NCI-H146 (cell line): ENCODE results near the gene RARG.

Source experiments
- DNase-seq: peaks from one replicate; lab custom pipeline; 2025; lab: John Stamatoyannopoulos, UW

The RARG gene

GRCh38 chr12:53231921-53232645 lies at the start of gene RARG:
Gene RARG (minus strand): TSS chr12:53232209. CDS start chr12:53227545, 4,664 bp downstream.
- DNase-seq: peak; percentile 43

DNA sequence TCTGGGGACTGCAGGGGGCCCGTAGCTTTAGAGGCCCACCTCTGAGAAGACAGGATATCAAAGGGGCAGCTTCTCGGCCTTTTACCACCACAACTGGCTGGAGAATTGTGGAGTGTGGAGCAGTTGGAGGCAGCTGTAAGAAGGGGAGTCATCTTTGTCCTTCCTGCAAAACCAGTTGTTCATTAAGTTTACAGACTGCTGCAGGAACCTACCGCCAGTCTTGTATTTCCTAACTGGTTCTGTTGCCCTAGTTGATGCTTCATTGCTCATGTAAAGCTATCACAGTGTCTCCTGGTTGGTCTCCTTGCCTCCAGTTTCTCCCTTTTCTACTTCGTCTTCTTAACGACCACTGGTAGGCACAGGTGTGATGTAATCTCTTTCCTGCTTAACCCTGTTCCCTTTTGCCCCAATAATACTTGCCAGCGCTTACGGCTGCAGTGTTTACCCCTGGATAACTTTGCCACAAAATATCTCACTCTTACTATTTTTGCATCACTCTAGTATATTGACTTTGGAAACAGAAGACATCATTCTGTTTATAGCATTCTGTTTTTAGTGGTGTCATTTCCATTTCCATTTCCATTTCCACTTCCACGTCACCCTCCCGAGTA lies 48.0 kb upstream of the RARG start:
- DNase-seq: no peak

DNA sequence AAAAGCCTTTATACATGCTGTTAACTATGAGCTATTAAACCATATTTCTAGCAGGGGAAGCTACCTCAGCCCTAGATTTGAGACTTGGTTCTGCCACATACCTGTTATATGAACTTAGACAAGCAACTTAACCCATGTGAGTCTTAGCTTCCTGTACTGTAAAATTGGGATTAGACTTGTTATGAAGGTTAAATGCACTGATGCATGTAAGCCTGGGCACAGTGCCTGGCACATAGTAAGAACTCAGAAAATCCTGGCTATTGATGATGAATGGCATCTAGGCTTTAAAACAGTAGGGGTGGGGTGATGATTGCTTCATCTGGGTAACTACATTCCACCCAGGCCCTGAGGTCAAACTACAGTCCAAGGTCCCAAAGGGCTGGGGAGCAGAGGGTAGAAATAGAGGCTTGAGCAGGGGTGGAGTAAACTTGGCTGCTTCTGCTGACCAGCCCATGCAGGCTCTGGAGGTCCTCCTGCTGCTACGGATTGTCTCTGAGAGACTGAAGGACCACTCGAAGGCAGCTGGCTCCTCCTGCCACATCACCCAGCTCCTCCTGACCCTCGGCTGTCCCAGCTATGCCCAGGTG lies 47.4 kb upstream of the RARG start:
- DNase-seq: no peak

DNA sequence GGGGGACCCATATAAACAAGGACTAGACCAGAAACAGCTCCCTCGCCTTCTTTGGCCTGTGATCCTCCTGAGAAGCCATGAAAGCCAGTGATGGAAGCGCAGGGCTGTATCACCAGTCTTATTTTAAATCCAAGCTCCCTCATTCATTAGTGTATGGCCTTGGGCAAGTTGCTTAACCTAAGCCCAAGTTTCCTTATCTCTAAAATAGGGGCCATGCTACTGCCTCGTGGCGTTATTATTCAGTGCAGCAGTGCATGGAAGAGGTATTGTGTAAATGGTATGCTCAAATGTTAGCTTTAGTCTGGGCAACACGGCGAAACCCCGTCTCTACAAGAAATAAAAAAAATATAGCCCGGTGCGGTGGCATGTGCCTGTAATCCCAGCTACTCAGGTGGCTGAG lies 46.0 kb upstream of the RARG start:
- DNase-seq: peak; percentile 6

- no peak for DNase-seq
Observed at GRCh38 chr12:53276511-53276910, 44.5 kb upstream of the RARG start.

GRCh38 chr12:53274445-53274844 lies 42.4 kb upstream of the RARG start:
- no peak for DNase-seq

DNA sequence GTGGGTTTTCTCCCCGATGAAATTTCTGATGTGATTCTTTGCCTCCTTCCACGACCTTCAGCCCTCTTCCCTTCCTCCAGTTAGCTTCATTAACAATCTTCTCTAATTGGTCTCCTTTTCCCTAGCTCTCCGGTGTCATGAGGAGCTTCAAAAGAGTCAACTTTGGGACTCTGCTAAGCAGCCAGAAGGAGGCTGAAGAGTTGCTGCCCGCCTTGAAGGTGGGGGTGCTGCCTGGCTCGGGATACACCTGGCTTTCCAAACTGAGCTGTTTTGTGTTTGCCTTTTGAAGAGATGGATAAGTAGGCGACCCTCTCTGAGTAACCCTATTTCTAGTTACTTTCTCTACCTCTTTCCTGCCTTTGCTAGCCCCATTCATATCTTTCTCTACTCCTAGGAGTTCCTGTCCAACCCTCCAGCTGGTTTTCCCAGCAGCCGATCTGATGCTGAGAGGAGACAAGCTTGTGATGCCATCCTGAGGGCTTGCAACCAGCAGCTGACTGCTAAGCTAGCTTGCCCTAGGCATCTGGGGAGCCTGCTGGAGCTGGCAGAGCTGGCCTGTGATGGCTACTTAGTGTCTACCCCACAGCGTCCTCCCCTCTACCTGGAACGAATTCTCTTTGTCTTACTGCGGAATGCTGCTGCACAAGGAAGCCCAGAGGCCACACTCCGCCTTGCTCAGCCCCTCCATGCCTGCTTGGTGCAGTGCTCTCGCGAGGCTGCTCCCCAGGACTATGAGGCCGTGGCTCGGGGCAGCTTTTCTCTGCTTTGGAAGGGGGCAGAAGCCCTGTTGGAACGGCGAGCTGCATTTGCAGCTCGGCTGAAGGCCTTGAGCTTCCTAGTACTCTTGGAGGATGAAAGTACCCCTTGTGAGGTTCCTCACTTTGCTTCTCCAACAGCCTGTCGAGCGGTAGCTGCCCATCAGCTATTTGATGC lies 36.9 kb upstream of the RARG start:
- DNase-seq: no peak

GRCh38 chr12:53267999-53268629 lies 36.1 kb upstream of the RARG start, which contains the start of gene ESPL1:
Gene ESPL1 (plus strand): TSS chr12:53268299. CDS start chr12:53268767, 468 bp downstream.
- peak; percentile 79 for DNase-seq

DNA sequence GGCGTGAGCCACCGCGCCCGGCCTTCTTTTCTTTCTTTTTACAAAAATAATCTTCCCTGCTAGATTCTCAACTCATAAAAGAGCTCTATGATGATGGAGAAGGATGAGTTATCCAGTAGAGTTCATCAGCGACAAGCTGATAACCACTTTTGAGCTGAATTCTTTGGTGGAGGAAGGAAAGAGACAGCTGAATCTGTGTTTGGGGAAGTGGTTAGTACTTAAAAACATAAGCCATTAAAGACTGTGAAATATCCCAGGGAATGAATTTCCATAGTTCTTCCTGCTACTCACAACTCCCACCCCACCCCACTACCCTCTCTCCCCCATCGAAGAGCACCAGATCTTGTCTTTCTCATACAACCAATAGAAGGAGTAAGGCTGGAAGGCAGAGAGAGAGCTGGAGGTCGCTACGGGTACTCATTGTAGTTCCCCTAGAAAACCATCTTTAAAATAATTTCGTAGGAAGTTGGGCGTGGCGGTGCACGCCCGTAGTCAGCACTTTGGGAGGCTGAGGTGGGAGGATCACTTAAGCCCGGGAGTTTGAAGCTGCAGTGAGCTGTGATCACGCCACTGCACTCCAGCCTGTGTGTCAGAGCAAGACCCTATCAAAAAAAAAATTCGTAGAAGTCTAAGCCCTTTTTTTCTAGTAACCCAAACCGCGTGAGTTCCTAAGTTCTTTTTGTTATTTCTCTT lies 35.4 kb upstream of the RARG start:
- peak; percentile 37 for DNase-seq

DNA sequence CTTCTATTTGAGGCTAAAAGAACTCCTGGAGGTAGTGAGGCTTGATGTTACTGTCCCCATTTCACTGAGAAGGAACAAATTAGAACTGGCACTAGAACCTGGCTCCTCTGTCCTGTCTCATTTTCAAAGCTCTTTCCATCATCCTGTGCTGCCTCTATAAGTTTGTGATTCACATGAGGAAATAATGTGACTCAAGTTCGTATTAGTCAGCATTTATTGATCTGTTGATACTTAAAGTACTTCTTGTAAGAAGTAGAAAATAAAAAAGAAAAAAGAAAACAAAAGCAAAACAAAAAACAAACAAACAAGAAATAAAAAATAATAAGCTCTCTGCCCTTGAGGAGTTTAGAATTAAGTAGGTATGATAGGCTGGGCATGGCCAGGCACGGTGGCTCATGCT lies 33.8 kb upstream of the RARG start:
- DNase-seq: no peak

DNA sequence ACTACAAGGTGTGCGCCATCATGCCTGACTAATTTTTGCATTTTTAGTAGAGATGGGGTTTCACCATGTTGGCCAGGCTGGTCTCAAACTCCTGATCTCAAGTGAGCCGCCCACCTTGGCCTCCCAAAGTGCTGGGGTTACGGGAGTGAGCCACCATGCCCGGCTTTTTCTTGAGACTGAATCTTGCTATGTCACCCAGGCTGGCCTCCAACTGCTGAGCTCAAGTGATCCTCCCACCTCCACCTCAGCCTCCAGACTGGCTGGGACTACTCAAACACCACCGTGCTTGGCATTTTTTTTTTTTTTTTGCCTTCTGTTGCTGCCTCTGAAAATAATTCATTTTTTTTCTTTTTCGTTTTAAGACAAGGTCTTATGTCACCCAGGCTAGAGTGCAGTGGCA lies 27.9 kb upstream of the RARG start:
- no peak for DNase-seq

- DNase-seq: no peak
Observed at GRCh38 chr12:53258541-53259539, 26.8 kb upstream of the RARG start.

DNA sequence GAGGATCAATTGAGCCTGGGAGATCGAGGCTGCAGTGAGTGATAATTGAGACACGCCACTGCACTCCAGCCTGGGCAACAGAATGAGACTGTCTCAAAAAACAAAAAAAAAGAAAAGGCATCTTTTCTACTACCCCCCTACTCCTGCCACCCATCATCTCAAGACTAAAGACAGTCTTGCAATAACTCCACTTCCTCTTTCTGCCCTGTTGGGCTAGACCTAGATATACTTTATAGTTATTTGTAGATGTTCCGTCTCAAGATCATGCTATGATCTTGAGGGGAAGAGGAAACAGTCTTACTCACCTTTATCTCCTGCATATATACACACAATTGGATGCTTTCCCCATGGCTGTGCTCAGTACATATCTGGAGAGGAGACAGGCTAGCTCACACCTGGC lies 24.0 kb upstream of the RARG start:
- DNase-seq: no peak

GRCh38 chr12:53254816-53255545 lies 23.0 kb upstream of the RARG start:
- DNase-seq: no peak

DNA sequence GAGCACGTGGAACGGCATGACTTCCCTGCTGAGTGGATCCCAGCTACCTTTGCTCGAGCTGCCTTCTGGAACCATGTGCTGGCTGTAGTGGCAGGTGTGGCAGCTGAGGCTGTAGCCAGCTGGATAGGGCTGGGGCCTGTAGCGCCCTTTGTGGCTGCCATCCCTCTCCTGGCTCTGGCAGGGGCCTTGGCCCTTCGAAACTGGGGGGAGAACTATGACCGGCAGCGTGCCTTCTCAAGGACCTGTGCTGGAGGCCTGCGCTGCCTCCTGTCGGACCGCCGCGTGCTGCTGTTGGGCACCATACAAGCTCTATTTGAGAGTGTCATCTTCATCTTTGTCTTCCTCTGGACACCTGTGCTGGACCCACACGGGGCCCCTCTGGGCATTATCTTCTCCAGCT lies 21.3 kb upstream of the RARG start:
- DNase-seq: no peak

GRCh38 chr12:53252349-53252916 lies 20.4 kb upstream of the RARG start:
- peak; percentile 60 for DNase-seq

DNA sequence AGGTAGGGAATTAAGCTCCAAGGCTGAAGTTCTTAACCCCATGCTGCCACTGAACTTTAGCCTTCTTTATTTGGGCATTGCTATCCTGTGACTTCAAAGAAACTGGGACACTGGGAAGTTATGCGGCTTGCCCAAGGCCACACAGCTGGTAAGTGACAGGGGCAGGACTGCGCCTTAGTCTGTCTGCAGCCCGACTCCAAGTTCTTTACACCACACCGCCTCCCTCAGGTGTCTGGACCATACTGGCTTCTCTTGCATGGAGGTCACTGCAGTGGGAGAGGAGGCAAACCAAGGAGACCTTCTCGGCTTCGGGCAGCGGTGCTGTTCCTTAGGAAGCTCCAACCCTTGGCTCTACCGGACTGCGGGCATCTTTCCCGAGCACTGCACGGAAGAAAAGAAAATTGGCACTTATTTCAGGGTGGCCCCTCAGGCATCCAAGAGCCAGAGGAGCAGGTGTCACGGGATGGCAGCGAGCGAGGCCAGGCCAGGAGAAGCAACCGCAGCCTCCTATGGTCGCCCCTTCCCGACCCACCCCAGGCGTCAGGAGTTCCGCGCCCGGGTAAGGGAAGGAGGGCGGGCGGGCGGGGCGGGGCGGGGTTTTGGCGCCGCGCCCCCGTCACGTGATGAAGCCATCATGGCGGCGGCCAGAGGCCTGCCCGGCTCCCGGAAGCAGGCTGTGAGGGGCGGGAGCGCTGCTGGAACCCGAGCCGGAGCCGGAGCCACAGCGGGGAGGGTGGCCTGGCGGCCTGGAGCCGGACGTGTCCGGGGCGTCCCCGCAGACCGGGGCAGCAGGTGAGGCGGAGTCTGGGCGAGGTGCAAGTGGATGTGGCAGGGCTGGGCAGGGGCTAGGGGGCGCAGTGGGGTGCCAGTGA lies 19.7 kb upstream of the RARG start:
- DNase-seq: peak; percentile 85

DNA sequence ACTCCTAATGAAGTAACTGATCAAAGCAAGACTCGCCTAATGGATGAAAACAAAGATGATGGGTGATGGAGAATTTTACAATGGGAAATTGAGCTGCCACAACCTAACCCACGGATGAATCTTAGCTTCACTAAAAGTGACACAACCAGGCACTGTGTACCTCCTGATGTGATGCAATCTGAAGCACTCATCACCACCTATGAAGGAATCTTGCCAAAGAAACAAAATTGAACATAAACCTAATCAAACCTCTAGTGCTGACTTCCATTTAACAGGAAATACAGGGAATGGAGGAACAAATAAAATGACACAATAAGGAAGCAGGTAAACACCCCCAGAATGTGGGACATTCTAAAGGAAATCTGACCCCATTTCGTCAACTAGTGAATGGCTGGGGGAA lies 13.3 kb upstream of the RARG start:
- DNase-seq: no peak
